HepG2 (cell line): ENCODE data around the gene CAPG. TPM values are rescaled to one million over a fixed set of nuclear protein-coding genes. Genes with fewer than 3 reads are reported as not detected.
A peak's percentile ranks its signal among the peaks of the same experiment; 100 is the strongest.

ENCODE experiments used
- ARNT ChIP-seq: fragments of 450-650 bp; IDR thresholded peaks from 2 replicates; pipeline ENCODE4 v1.6.1; 2017
- GTF2F1 ChIP-seq: fragments of 150-350 bp; IDR thresholded peaks from 2 replicates; pipeline ENCODE4 v1.6.1; 2014; ENCODE audit warnings: low read length
- IKZF1 ChIP-seq: fragments of 450-650 bp; IDR thresholded peaks from 2 replicates; pipeline ENCODE4 v1.7.1; 2016
- LRRFIP1 ChIP-seq: sonication (generic); formaldehyde crosslinking; conservative IDR thresholded peaks from 2 replicates; pipeline ENCODE4 v1.4.0; 2020; ENCODE audit warnings: missing genetic modification reagents
- MED1 ChIP-seq: sonication (generic); formaldehyde crosslinking; IDR thresholded peaks from 2 replicates; pipeline ENCODE4 v1.4.0; 2020; ENCODE audit warnings: missing genetic modification reagents
- MZF1 ChIP-seq: sonication (generic); formaldehyde crosslinking; IDR thresholded peaks from 2 replicates; pipeline ENCODE4 v1.8.1; 2023; ENCODE audit warnings: mild to moderate bottlenecking, missing genetic modification reagents, borderline replicate concordance
- NFKBIZ ChIP-seq: IDR thresholded peaks from 2 replicates; pipeline ENCODE4 v1.6.1; 2018; ENCODE audit warnings: missing genetic modification reagents, missing compliant biosample characterization
- POGZ ChIP-seq: sonication (generic); formaldehyde crosslinking; IDR thresholded peaks from 2 replicates; pipeline ENCODE4 v1.4.0; 2020; ENCODE audit warnings: mild to moderate bottlenecking, missing genetic modification reagents
- PRDM10 ChIP-seq: sonication (generic); formaldehyde crosslinking; IDR thresholded peaks from 2 replicates; pipeline ENCODE4 v1.4.0; 2020; ENCODE audit warnings: low read depth, missing genetic modification reagents
- SMAD3 ChIP-seq: sonication (generic); formaldehyde crosslinking; IDR thresholded peaks from 2 replicates; pipeline ENCODE4 v1.4.0; 2020; ENCODE audit warnings: missing genetic modification reagents
- SMAD9 ChIP-seq: sonication (generic); formaldehyde crosslinking; IDR thresholded peaks from 2 replicates; pipeline ENCODE4 v1.5.1; 2020; ENCODE audit warnings: mild to moderate bottlenecking, missing genetic modification reagents
- TEAD2 ChIP-seq: sonication (generic); formaldehyde crosslinking; IDR thresholded peaks from 2 replicates; pipeline ENCODE4 v1.9.0; 2021; ENCODE audit warnings: missing genetic modification reagents
- THAP8 ChIP-seq: sonication (generic); formaldehyde crosslinking; IDR thresholded peaks from 2 replicates; pipeline ENCODE4 v1.5.1; 2020; ENCODE audit warnings: missing genetic modification reagents, mild to moderate bottlenecking, borderline replicate concordance
- ZNF430 ChIP-seq: sonication (generic); formaldehyde crosslinking; IDR thresholded peaks from 2 replicates; pipeline ENCODE4 v1.9.0; 2021; ENCODE audit warnings: mild to moderate bottlenecking, missing genetic modification reagents
- ZNF563 ChIP-seq: sonication (generic); formaldehyde crosslinking; IDR thresholded peaks from 2 replicates; pipeline ENCODE4 v1.8.0; 2022; ENCODE audit warnings: mild to moderate bottlenecking, moderate library complexity, missing genetic modification reagents
- ZNF580 ChIP-seq: IDR thresholded peaks from 2 replicates; pipeline ENCODE4 v1.6.1; 2016; ENCODE audit warnings: low read depth, borderline replicate concordance
- ZNF629 ChIP-seq: sonication (generic); formaldehyde crosslinking; conservative IDR thresholded peaks from 2 replicates; pipeline ENCODE4 v1.5.0; 2020; ENCODE audit warnings: missing genetic modification reagents
- ZNF687 ChIP-seq: sonication (generic); formaldehyde crosslinking; IDR thresholded peaks from 2 replicates; pipeline ENCODE4 v1.5.1; 2020; ENCODE audit warnings: mild to moderate bottlenecking, missing genetic modification reagents, moderate library complexity
- polyA plus RNA-seq, 8 experiments: library from polyadenylated mRNA; depleted of rRNA in 3 of 8; stranded (reverse) in 7 of 8; unstranded in 1 of 8; fragments of >200 nt; fragmentation: Illumina TruSeq in 4 of 8; extraction: Trizol in 4 of 8; gene quantifications; 2 replicates each; pipeline versions ENCODE4 v1.2.1 to v1.2.3, GENCODE V29; 2011 to 2016; ENCODE audit warnings: low read depth in 4 of 8, missing spikeins in 1 of 8, mixed read lengths in 1 of 8; ENCODE audit not compliant: insufficient read depth in 1 of 8
- total RNA-seq, 5 experiments: library from RNA; depleted of rRNA; stranded (reverse); fragments of >200 nt; fragmentation: Illumina TruSeq; extraction: Trizol; gene quantifications; 2 replicates each; pipeline ENCODE4 v1.2.3, GENCODE V29; 2016; ENCODE audit warnings: low read depth in 1 of 5

Gene CAPG
- total and polyA plus RNA-seq, 2 of the 13 experiments (the other 11 are each of a cell fraction or from before 2014, with no cell fraction given): 12.7 to 18.2 TPM

GRCh38 chr2:85421260-85422071 lies 11.3 kb upstream of the CAPG start (continued):
- TF ChIP-seq PRDM10: peak; percentile 88; the same call in 1 of the 2 replicates
- TF ChIP-seq THAP8 (CRISPR knock-in tag): no peak
- TF ChIP-seq NFKBIZ: peak; percentile 94
- TF ChIP-seq ZNF687 (CRISPR knock-in tag): no peak
- 0 out of 2 replicates have a peak, but pooled peaks have one; percentile 51 for TF ChIP-seq POGZ (CRISPR knock-in tag)
- no peak; the same call in none of the 2 replicates for TF ChIP-seq ZNF629 (CRISPR knock-in tag)
- TF ChIP-seq ZNF430: peak; percentile 88
- peak; percentile 75; the same call in 1 of the 2 replicates for TF ChIP-seq ZNF580
- no peak for TF ChIP-seq TEAD2 (CRISPR knock-in tag)
- TF ChIP-seq ARNT: no peak
- no peak for TF ChIP-seq IKZF1
- TF ChIP-seq LRRFIP1: 0 out of 2 replicates have a peak, but pooled peaks have one; percentile 20
- TF ChIP-seq MZF1 (CRISPR knock-in tag): no peak
- TF ChIP-seq MED1 (CRISPR knock-in tag): peak; percentile 94
- TF ChIP-seq SMAD3 (CRISPR knock-in tag): peak; percentile 98
- TF ChIP-seq SMAD9 (CRISPR knock-in tag): no peak
- 0 out of 2 replicates have a peak, but pooled peaks have one; percentile 29 for TF ChIP-seq ZNF563 (CRISPR knock-in tag)
- no peak for TF ChIP-seq GTF2F1
